Ovary (tissue), 9 donors: ENCODE results near the gene POU2AF3. TPM values are rescaled to one million over a fixed set of nuclear protein-coding genes. Genes with fewer than 3 reads are reported as not detected.
"Not testable (repeated sequence)": the region's sequence is repeated elsewhere in the genome, so short reads cannot be mapped to it uniquely, and the experiment has no call there.

Experiments used
- DNase-seq, 5 donors: peaks; one replicate each; pipeline ENCODE4 v3.0.0-alpha.2; 2019 to 2020
- H3K27ac ChIP-seq, 2 donors: fragments of 200-600 bp; one replicate each; pipeline versions ENCODE4 v1.5.1 to v1.8.0; 2019 to 2022
- H3K27me3 ChIP-seq: fragments of 200-600 bp; one replicate; pipeline ENCODE4 v1.8.0; 2022
- H3K36me3 ChIP-seq: fragments of 200-600 bp; sonication (generic); one replicate; pipeline ENCODE4 v1.5.1; 2019
- H3K4me1 ChIP-seq: one replicate; pipeline ENCODE4 v1.8.1; 2013; ENCODE audit warnings: mild to moderate bottlenecking, moderate library complexity; ENCODE audit not compliant: insufficient read depth
- H3K4me3 ChIP-seq: fragments of 200-600 bp; sonication (generic); one replicate; pipeline ENCODE4 v1.5.1; 2017
- H3K9me3 ChIP-seq, 2 donors: fragments of 200-600 bp in 1 of 2; sonication (generic) in 1 of 2; one replicate each; pipeline versions ENCODE4 v1.5.1 to v1.8.1; 2013 to 2019; ENCODE audit warnings: mild to moderate bottlenecking in 1 of 2, moderate library complexity in 1 of 2
- EP300 ChIP-seq: sonication (generic); formaldehyde crosslinking; IDR thresholded peaks from one replicate; pipeline ENCODE4 v1.6.1; 2017; ENCODE audit warnings: antibody characterized with exemption
- POLR2A ChIP-seq: fragments of 450-650 bp; IDR thresholded peaks from one replicate; pipeline ENCODE4 v1.6.1; 2017; ENCODE audit warnings: antibody characterized with exemption, mild to moderate bottlenecking, moderate library complexity
- WGBS, 3 donors: extraction: QIAGEN DNeasy Blood & Tissue Kit in 1 of 3; methylation state at CpG; one replicate each; pipeline versions ENCODE4 v1.1.5 to v1.1.7; 2013 to 2017; 5-methylcytosine and 5-hydroxymethylcytosine counted together
- intact Hi-C, 4 donors: fragments of 100-400 bp; cut with DNase I; formaldehyde crosslinking; loops; one replicate each; pipeline versions ENCODE4 v1.11.0 to v1.15.1; 2022 to 2023
- polyA plus RNA-seq, 2 donors: library from polyadenylated mRNA; stranded (reverse); fragments of 200-250 nt in 1 of 2; fragments of 350-450 nt in 1 of 2; fragmentation: Illumina TruSeq in 1 of 2; extraction: RNeasy Lipid Tissue Mini Kit (QIAGEN cat#74804) in 1 of 2; gene quantifications; one replicate each; pipeline ENCODE4 v1.2.3, GENCODE V29; 2013 to 2014
- total RNA-seq, 7 donors: library from RNA; depleted of rRNA in 2 of 7; stranded (reverse); fragments of >200 nt in 2 of 7; fragmentation: NEBNext Ultra II Directional in 3 of 7; extraction: Animal tissue kit (Norgen Biotek cat#: 25700) in 3 of 7; gene quantifications; one replicate each; pipeline versions ENCODE4 v1.1.0 to v1.2.4, GENCODE V29; 2016 to 2023
- TF ChIP-seq, protein P1 (sequence below), 3 donors: fragments of 450-650 bp in 2 of 3; fragments of 200-600 bp in 1 of 3; IDR thresholded peaks; one replicate each; pipeline versions ENCODE4 v1.5.1 to v1.8.0; 2016 to 2022; ENCODE audit warnings: antibody characterized with exemption in 3 of 3, mild to moderate bottlenecking in 1 of 3
- donor health status: DM: no; HTN: no; CAD: no; lungs with moderate emphysema.
- donor health status: DM: no; HTN: no; CAD: no.
- donor health status: Bipolar disorder and iron deficiency.
- donor health status: DM: yes; HTN: yes; CAD: no.
- donor health status: DM: no; HTN: no; CAD: no.
- donor health status: DM: yes; HTN: yes; CAD: no.

The POU2AF3 gene
- total and polyA plus RNA-seq, 9 donors, result 2.1 to 11.8 (median 7.4) TPM

DNA sequence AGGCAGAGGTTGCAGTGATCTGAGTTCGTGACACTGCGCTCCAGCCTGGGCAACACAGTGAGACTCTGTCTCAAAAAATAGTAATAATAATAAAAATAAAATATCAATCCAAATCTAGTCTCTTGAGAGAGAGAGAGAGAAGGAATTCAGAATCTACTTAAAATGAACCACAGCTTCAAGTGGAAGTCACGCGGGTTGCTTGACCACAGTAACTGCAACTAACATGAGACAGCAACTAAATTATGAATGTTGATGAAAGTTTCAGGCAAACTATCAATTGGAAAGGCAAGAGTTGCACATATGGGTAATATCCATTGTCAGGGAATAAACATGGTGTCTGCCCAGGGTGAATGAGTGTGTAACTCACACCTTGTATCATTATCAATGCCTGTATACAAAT, 40.3 kb upstream of the POU2AF3 start:
- Histone ChIP-seq H3K27ac (no peak overlapping the region), H3K4me3 (no peak overlapping the region), H3K4me1 (no peaks in the 10 kb centered on the region), H3K27me3 (no peaks in the 10 kb centered on the region), H3K9me3 (no peaks in the 10 kb centered on the region), H3K36me3 (no peaks in the 10 kb centered on the region)
- intact Hi-C loops, result no loop called here
- no peak for TF ChIP-seq POLR2A
- TF ChIP-seq EP300, result no peak
- TF ChIP-seq, protein P1, sequence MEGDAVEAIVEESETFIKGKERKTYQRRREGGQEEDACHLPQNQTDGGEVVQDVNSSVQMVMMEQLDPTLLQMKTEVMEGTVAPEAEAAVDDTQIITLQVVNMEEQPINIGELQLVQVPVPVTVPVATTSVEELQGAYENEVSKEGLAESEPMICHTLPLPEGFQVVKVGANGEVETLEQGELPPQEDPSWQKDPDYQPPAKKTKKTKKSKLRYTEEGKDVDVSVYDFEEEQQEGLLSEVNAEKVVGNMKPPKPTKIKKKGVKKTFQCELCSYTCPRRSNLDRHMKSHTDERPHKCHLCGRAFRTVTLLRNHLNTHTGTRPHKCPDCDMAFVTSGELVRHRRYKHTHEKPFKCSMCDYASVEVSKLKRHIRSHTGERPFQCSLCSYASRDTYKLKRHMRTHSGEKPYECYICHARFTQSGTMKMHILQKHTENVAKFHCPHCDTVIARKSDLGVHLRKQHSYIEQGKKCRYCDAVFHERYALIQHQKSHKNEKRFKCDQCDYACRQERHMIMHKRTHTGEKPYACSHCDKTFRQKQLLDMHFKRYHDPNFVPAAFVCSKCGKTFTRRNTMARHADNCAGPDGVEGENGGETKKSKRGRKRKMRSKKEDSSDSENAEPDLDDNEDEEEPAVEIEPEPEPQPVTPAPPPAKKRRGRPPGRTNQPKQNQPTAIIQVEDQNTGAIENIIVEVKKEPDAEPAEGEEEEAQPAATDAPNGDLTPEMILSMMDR (IDR thresholded peaks at IDR 0.05), result no peak
- WGBS, 3 donors, result 88 to 96% (median 94%) methylated on average over 4 of the region's 4 CpGs
- DNase-seq, result no peak

DNA sequence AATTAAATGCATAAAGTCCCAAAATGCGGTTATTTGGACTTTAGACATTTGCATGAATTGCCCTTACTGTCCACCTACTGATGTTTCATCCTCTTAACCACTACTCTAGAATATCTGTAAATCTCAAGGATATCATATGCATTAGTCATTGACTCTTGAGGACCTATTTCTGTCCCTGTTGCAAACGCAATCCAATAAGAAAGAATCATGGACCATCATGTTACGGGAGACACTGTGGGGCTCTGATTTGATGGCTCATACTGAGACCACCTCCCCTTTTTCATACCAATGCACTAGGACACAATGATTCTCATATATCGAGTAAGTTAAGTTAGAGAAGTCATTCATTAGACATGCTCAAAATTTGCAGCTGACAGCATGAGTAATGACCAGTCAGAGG, 38.5 kb upstream of the POU2AF3 start:
- no peak overlapping the region for H3K27ac ChIP-seq
- no peaks in the 10 kb centered on the region for H3K36me3 ChIP-seq
- no peaks in the 10 kb centered on the region for H3K9me3 ChIP-seq
- no peak for DNase-seq
- intact Hi-C loops, result no loop called here
- TF ChIP-seq, protein P1 (IDR thresholded peaks at IDR 0.05), result no peak
- TF ChIP-seq EP300, result no peak
- TF ChIP-seq POLR2A, result no peak
- no peak overlapping the region for H3K4me3 ChIP-seq
- no peaks in the 10 kb centered on the region for H3K4me1 ChIP-seq
- H3K27me3 ChIP-seq, result no peaks in the 10 kb centered on the region
- WGBS, 3 donors, result 91 to 95% (median 94%) methylated on average over 4 of the region's 4 CpGs

DNA sequence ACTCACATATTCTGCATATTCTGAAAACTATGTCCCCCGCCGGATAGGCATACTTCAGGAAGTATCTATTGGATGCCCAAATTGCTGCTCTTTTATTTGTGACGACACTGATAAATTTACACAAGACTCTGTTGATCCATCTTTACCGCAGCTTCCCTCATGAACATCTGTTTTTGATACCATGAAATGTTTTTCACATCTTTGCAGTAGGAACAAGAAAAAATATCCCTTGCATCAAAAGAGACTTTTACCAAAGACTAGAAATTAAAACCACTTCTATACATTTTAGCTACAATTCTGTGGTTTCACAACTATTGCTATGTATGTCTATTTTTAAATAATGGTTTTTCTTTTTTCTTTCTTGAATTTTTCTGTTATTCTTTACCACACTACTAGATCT, 37.5 kb upstream of the POU2AF3 start:
- H3K27ac ChIP-seq, result no peak overlapping the region
- no peak for DNase-seq
- intact Hi-C loops, result no loop called here
- no peaks in the 10 kb centered on the region for H3K9me3 ChIP-seq
- no peaks in the 10 kb centered on the region for H3K27me3 ChIP-seq
- no peak for TF ChIP-seq POLR2A
- H3K4me3 ChIP-seq, result no peak overlapping the region
- 79 to 85% (median 84%) methylated on average over 4 of the region's 4 CpGs for WGBS, 3 donors
- no peaks in the 10 kb centered on the region for H3K36me3 ChIP-seq
- no peaks in the 10 kb centered on the region for H3K4me1 ChIP-seq

DNA sequence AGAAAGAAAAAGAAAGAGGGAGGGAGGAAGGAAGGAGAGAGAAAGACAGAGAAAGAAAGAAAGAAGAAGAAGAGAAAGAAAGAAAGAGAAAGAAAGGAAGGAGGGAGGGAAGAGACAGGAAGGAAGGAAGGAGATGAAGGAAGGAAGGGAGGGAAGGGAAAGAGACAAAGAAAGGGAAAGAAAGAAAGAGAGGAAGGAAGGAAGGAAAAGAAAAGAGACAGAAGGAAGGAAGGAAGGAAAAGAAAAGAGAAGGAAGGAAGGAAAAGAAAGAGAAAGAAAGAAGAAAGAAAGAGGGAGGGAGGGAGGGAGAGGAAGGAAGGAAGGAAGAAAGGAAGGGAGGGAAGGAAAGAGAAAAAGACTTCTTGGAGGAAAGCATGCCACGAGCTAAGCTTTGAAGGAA, 33.7 kb upstream of the POU2AF3 start:
- Histone ChIP-seq H3K27ac (no peak overlapping the region), H3K36me3 (no peaks in the 10 kb centered on the region), H3K27me3 (no peaks in the 10 kb centered on the region), H3K4me1 (no peaks in the 10 kb centered on the region), H3K4me3 (no peak overlapping the region), H3K9me3 (no peaks in the 10 kb centered on the region)
- intact Hi-C loops, result no loop called here
- 87 to 90% (median 87%) methylated on average over 1 of the region's 1 CpG for WGBS, 3 donors
- no peak for TF ChIP-seq POLR2A
- no peak for DNase-seq

DNA sequence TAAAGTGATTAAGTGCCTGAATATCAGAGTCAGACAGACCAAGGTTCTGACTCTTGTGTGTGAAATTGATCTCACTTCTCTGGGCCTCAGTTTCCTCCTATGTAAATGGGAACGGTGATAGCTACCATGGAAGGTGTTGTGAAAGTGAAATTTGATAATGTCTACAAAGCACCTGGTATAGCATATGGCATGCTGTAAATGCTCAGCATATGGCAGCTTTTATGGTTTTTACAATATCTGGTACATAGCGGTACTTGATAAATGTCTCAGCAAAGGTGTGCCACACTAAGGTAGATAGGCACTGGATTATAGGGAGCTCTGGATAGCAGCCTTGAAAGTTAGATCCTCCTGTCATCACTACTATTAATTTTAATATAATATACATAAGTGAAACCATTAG, 32.9 kb upstream of the POU2AF3 start:
- TF ChIP-seq, protein P1 (IDR thresholded peaks at IDR 0.05), result no peak
- TF ChIP-seq EP300 (no peak), POLR2A (no peak)
- intact Hi-C loops, result no loop called here

DNA sequence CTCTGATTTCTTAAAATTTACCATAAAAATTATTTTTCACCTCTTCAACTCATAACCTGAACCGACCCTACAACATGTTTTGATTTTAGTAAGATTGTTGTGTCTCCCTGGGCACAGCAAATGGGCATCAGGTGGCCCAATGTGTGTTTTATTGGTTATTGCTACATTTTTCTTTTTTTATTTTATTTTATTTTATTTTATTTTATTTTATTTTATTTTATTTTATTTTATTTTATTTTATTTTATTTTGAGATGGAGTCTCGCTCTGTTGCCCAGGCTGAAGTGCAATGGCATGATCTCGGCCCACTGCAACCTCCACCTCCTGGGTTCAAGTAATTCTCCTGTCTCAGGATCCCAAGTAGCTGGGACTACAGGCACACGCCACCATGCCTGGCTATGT, 30.0 kb upstream of the POU2AF3 start:
- H3K4me1 ChIP-seq, DNase-seq, H3K27ac ChIP-seq, H3K4me3 ChIP-seq, intact Hi-C loops, H3K9me3 ChIP-seq, H3K27me3 ChIP-seq, H3K36me3 ChIP-seq: not testable (repeated sequence)
- 54 to 80% (median 63%) methylated on average over 4 of the region's 4 CpGs for WGBS, 3 donors

More for the DNA sequence above, 32.9 kb upstream of the POU2AF3 start:
- H3K9me3 ChIP-seq, result no peaks in the 10 kb centered on the region
- H3K36me3 ChIP-seq, result no peaks in the 10 kb centered on the region
- WGBS, 3 donors, result 91 to 100% (median 91%) methylated on average over 2 of the region's 2 CpGs
- DNase-seq, result no peak
- no peaks in the 10 kb centered on the region for H3K27me3 ChIP-seq
- no peak overlapping the region for H3K27ac ChIP-seq
- H3K4me1 ChIP-seq, result no peaks in the 10 kb centered on the region
- H3K4me3 ChIP-seq, result no peak overlapping the region
